SH-SY5Y (cell line): ENCODE results near the gene ATIC.

ENCODE experiments used
- GATA2 ChIP-seq: IDR thresholded peaks from 2 replicates; pipeline ENCODE4 v1.6.1; 2011; ENCODE audit warnings: mild to moderate bottlenecking, low read depth, low read length
- GATA3 ChIP-seq: IDR thresholded peaks from 2 replicates; pipeline ENCODE4 v1.6.1; 2011; ENCODE audit warnings: low read depth, mild to moderate bottlenecking, low read length, moderate library complexity

GRCh38 chr2:215358312-215358845 is 46.5 kb downstream of the ATIC start:
- TF ChIP-seq GATA2 (no peak), GATA3 (no peak)
